GM21390 (cell line): ENCODE data around the gene GJB2.

ENCODE experiments used
- ATAC-seq: cut with Tn5 transposase; IDR thresholded peaks from one replicate; pipeline ENCODE4 v1.9.1; 2021; ENCODE audit not compliant: unreplicated experiment

Gene GJB2

GRCh38 chr13:20142927-20143480 lies 49.7 kb downstream of the GJB2 start:
- ATAC-seq: no peak

- no peak for ATAC-seq
These were observed 50.5 kb downstream of the GJB2 start for GRCh38 chr13:20142023-20142926.

GRCh38 chr13:20141238-20142022 lies 51.3 kb downstream of the GJB2 start:
- ATAC-seq: no peak

- ATAC-seq: no peak
These were observed 52.3 kb downstream of the GJB2 start for GRCh38 chr13:20140487-20140886.

GRCh38 chr13:20137875-20138274 lies 54.9 kb downstream of the GJB2 start:
- no peak for ATAC-seq
